Glutamatergic neuron (in vitro differentiated cells): ENCODE results near the gene PIAS1. TPM values are rescaled to one million over a fixed set of nuclear protein-coding genes. Genes with fewer than 3 reads are reported as not detected.

Source experiments
- DNase-seq: peaks from one replicate; pipeline ENCODE4 v3.0.0; 2022
- H3K27ac Mint-ChIP-seq: one replicate; pipeline ENCODE4 v1.8.0; 2020; ENCODE audit warnings: mild to moderate bottlenecking, mixed read lengths, inconsistent platforms; ENCODE audit not compliant: unreplicated experiment
- H3K27me3 Mint-ChIP-seq: one replicate; pipeline ENCODE4 v1.8.0; 2020; ENCODE audit warnings: mild to moderate bottlenecking, moderate library complexity, mixed read lengths, inconsistent platforms; ENCODE audit not compliant: unreplicated experiment
- H3K36me3 Mint-ChIP-seq: one replicate; pipeline ENCODE4 v1.8.0; 2020; ENCODE audit warnings: mild to moderate bottlenecking, mixed read lengths, inconsistent platforms; ENCODE audit not compliant: unreplicated experiment
- H3K4me1 Mint-ChIP-seq: one replicate; pipeline ENCODE4 v1.8.0; 2020; ENCODE audit warnings: mild to moderate bottlenecking, low read depth, mixed read lengths, inconsistent platforms; ENCODE audit not compliant: unreplicated experiment
- H3K4me3 Mint-ChIP-seq: one replicate; pipeline ENCODE4 v1.8.0; 2020; ENCODE audit warnings: mild to moderate bottlenecking, mixed read lengths, inconsistent platforms; ENCODE audit not compliant: unreplicated experiment
- H3K9me3 Mint-ChIP-seq: one replicate; pipeline ENCODE4 v1.8.0; 2020; ENCODE audit warnings: mild to moderate bottlenecking, moderate library complexity, mixed read lengths, inconsistent platforms; ENCODE audit not compliant: unreplicated experiment
- total RNA-seq: library from RNA; stranded (reverse); fragmentation: NEBNext Ultra II Directional; extraction: Animal tissue kit (Norgen Biotek cat#: 25700); gene quantifications from one replicate; pipeline ENCODE4 v1.2.1, GENCODE V29; 2021; ENCODE audit not compliant: unreplicated experiment
- TF ChIP-seq, protein P1 (sequence below): fragments of 200-600 bp; sonication (generic); IDR thresholded peaks from one replicate; pipeline ENCODE4 v1.5.0; 2021; ENCODE audit not compliant: partially characterized antibody, unreplicated experiment

PIAS1 gene
- total RNA-seq, 1 donor from 2014 or later = 64.9 TPM

- DNase-seq = no peak
- H3K27ac Mint-ChIP-seq = no peak overlapping the region
- H3K27me3 Mint-ChIP-seq = no peaks in the 10 kb centered on the region
- H3K4me3 Mint-ChIP-seq = no peak overlapping the region
- TF ChIP-seq, protein P1, sequence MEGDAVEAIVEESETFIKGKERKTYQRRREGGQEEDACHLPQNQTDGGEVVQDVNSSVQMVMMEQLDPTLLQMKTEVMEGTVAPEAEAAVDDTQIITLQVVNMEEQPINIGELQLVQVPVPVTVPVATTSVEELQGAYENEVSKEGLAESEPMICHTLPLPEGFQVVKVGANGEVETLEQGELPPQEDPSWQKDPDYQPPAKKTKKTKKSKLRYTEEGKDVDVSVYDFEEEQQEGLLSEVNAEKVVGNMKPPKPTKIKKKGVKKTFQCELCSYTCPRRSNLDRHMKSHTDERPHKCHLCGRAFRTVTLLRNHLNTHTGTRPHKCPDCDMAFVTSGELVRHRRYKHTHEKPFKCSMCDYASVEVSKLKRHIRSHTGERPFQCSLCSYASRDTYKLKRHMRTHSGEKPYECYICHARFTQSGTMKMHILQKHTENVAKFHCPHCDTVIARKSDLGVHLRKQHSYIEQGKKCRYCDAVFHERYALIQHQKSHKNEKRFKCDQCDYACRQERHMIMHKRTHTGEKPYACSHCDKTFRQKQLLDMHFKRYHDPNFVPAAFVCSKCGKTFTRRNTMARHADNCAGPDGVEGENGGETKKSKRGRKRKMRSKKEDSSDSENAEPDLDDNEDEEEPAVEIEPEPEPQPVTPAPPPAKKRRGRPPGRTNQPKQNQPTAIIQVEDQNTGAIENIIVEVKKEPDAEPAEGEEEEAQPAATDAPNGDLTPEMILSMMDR = no peak
- H3K36me3 Mint-ChIP-seq = no peaks in the 10 kb centered on the region
- H3K4me1 Mint-ChIP-seq = peaks cover 29% of the 10 kb centered on the region
- no peaks in the 10 kb centered on the region for H3K9me3 Mint-ChIP-seq
These were observed 7.1 kb downstream of the PIAS1 start for GRCh38 chr15:68061171-68061570.

DNA sequence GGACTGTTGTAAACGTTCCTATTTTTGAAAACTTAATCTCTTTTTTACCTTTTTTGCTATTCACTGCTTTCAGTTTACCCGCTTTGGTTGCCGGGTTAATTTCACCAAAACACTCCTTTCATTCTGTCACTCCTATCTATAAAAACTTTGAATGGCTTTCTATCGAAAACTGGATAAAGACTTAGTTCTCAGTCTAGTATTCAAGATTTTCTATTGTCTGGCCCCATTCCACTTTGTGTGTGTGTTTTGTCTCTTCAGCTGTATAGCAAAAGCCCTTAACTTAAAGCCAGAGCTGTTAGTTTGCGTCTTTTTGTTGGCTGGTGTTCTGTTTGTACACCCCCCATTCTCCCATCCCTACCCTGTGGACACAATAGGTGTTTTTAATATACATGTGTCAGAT, 7.5 kb downstream of the PIAS1 start:
- TF ChIP-seq, protein P1 = no peak
- Mint-ChIP-seq H3K36me3 (no peaks in the 10 kb centered on the region), H3K27ac (no peak overlapping the region), H3K9me3 (no peaks in the 10 kb centered on the region), H3K4me3 (no peak overlapping the region), H3K27me3 (no peaks in the 10 kb centered on the region), H3K4me1 (peaks cover 26% of the 10 kb centered on the region)
- DNase-seq = no peak

- no peaks in the 10 kb centered on the region for H3K9me3 Mint-ChIP-seq
- DNase-seq = no peak
- H3K4me1 Mint-ChIP-seq = peaks cover 21% of the 10 kb centered on the region
- TF ChIP-seq, protein P1 = no peak
- H3K27me3 Mint-ChIP-seq = no peaks in the 10 kb centered on the region
- H3K4me3 Mint-ChIP-seq = no peak overlapping the region
- no peak overlapping the region for H3K27ac Mint-ChIP-seq
- no peaks in the 10 kb centered on the region for H3K36me3 Mint-ChIP-seq
These were observed 8.1 kb downstream of the PIAS1 start for GRCh38 chr15:68062214-68062613.

DNA sequence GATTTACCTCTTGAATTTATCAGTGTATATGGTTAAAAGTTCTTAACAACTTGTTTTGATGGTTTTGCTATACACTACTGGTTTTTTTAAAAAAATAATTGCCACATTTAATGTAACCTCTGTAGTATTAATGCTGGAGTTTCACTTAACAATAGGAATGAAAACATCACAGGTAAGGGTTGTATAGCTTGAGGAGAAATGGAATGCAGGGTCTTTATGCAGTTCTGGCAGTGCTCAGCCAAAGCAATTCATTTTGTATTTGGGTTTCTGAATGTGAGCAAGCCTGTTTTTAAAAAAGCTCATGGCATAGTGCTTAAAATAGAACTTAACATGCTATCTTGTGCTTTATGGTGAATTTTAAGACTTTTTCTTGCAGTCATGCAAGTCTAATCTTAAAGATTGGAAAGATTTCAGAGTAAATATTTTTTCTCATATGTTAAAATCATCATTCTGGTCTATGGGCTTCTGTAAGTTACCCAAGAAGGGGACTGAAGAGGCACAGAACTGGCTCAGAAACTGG, 8.9 kb downstream of the PIAS1 start:
- Mint-ChIP-seq H3K27ac (no peak overlapping the region), H3K4me3 (no peak overlapping the region), H3K9me3 (no peaks in the 10 kb centered on the region), H3K4me1 (peaks cover 13% of the 10 kb centered on the region), H3K27me3 (no peaks in the 10 kb centered on the region), H3K36me3 (no peaks in the 10 kb centered on the region)
- TF ChIP-seq, protein P1 = no peak
- no peak for DNase-seq

GRCh38 chr15:68063606-68064005, 9.5 kb downstream of the PIAS1 start:
- Mint-ChIP-seq H3K9me3 (no peaks in the 10 kb centered on the region), H3K27ac (no peak overlapping the region), H3K4me3 (no peak overlapping the region), H3K27me3 (no peaks in the 10 kb centered on the region), H3K36me3 (no peaks in the 10 kb centered on the region), H3K4me1 (peaks cover 13% of the 10 kb centered on the region)
- DNase-seq = no peak
- TF ChIP-seq, protein P1 = no peak
